Measurements from ENCODE around the gene MYBBP1A.

- TF ChIP-seq POLR2A (IDR thresholded peaks at IDR 0.05; ENCODE audit: extremely low read depth, insufficient read length) = no peak
- no peak for TF ChIP-seq CTCF (IDR thresholded peaks at IDR 0.05; ENCODE audit: low read depth, low read length)
- TF ChIP-seq MYC (IDR thresholded peaks at IDR 0.05; ENCODE audit: low read depth, low read length) = no peak
Measured at GRCh38 chr17:4573115-4573514, 17.9 kb upstream of the MYBBP1A start.

Measured in NB4 (cell line).